Natural killer cell (primary cell): ENCODE measurements around the gene RABGAP1L. TPM values are rescaled to one million over a fixed set of nuclear protein-coding genes. Genes with fewer than 3 reads are reported as not detected.
"Not testable (repeated sequence)": the region's sequence is repeated elsewhere in the genome, so short reads cannot be mapped to it uniquely, and the experiment has no call there.

Experiments
- ATAC-seq, 3 donors: fragments of 150-1000 bp in 2 of 3; fragments of 200-7000 bp in 1 of 3; cut with Tn5 transposase; 1 replicate in 1 of 3; 2 replicates in 2 of 3; pipeline ENCODE4 v1.10.0; 2021; ENCODE audit warnings: mild to moderate bottlenecking in 2 of 3, moderate library complexity in 2 of 3
- DNase-seq, 2 donors: peaks; one replicate each; pipeline versions ENCODE4 v3.0.0 to v3.0.0-alpha.2; 2013 to 2021; ENCODE audit warnings: mixed read lengths in 1 of 2
- H3K27ac ChIP-seq: one replicate; pipeline ENCODE4 v1.5.1; 2013; ENCODE audit warnings: mild to moderate bottlenecking, low read length
- H3K27me3 ChIP-seq: one replicate; pipeline ENCODE4 v1.6.1; 2013; ENCODE audit warnings: low read length; ENCODE audit not compliant: control insufficient read depth, insufficient read depth
- H3K36me3 ChIP-seq: one replicate; pipeline ENCODE4 v1.6.1; 2013; ENCODE audit warnings: low read length; ENCODE audit not compliant: control insufficient read depth, insufficient read depth
- H3K4me1 ChIP-seq: one replicate; pipeline ENCODE4 v1.6.1; 2013; ENCODE audit warnings: low read length; ENCODE audit not compliant: control insufficient read depth, insufficient read depth
- H3K4me3 ChIP-seq: one replicate; pipeline ENCODE4 v1.5.1; 2013; ENCODE audit warnings: low read length
- H3K9me3 ChIP-seq: one replicate; pipeline ENCODE4 v1.6.1; 2013; ENCODE audit warnings: low read length; ENCODE audit not compliant: control insufficient read depth, insufficient read depth
- H3K27ac Mint-ChIP-seq, 2 donors: one replicate each; pipeline ENCODE4 v1.8.0; 2022; ENCODE audit warnings: mild to moderate bottlenecking in 2 of 2, mixed read lengths in 2 of 2, moderate library complexity in 1 of 2
- H3K27me3 Mint-ChIP-seq, 2 donors: one replicate each; pipeline ENCODE4 v1.8.0; 2022; ENCODE audit warnings: low read depth in 2 of 2, mixed read lengths in 2 of 2
- H3K36me3 Mint-ChIP-seq: one replicate; pipeline ENCODE4 v1.8.0; 2022; ENCODE audit warnings: mixed read lengths
- H3K4me1 Mint-ChIP-seq, 2 donors: one replicate each; pipeline ENCODE4 v1.8.0; 2022; ENCODE audit warnings: mixed read lengths in 2 of 2
- H3K4me3 Mint-ChIP-seq: one replicate; pipeline ENCODE4 v1.8.0; 2022; ENCODE audit warnings: mild to moderate bottlenecking, moderate library complexity, mixed read lengths
- H3K9me3 Mint-ChIP-seq, 2 donors: one replicate each; pipeline ENCODE4 v1.8.0; 2022; ENCODE audit warnings: mixed read lengths in 2 of 2
- CTCF ChIP-seq: fragments of 200-600 bp; IDR thresholded peaks from one replicate; pipeline ENCODE4 v1.8.0; 2022; ENCODE audit warnings: antibody characterized with exemption
- WGBS: methylation state at CpG from one replicate; pipeline ENCODE4 v1.1.7; 2013; ENCODE audit warnings: missing lambda C conversion rate; ENCODE audit not compliant: insufficient coverage; 5-methylcytosine and 5-hydroxymethylcytosine counted together
- intact Hi-C: fragments of 100-400 bp; cut with micrococcal nuclease; formaldehyde crosslinking; loops from one replicate; pipeline ENCODE4 v1.14.2; 2022
- total RNA-seq, 4 donors: library from RNA; stranded (reverse); fragments of 120-200 nt in 1 of 4; gene quantifications; one replicate each; pipeline versions ENCODE4 v1.2.3 to v1.2.4, GENCODE V29; 2013 to 2022

RABGAP1L gene
- total RNA-seq, 3 donors from 2014 or later (not counting 1 experiment from before 2014, with no cell fraction given): 145 to 168 (median 153) TPM

- Histone ChIP-seq H3K4me3 (no peak overlapping the region), H3K27me3 (no peaks in the 10 kb centered on the region), H3K36me3 (no peaks in the 10 kb centered on the region), H3K9me3 (no peaks in the 10 kb centered on the region), H3K4me1 (no peaks in the 10 kb centered on the region), H3K27ac (no peak overlapping the region)
- H3K9me3 Mint-ChIP-seq: no peaks in the 10 kb centered on the region
- no peak for DNase-seq
- TF ChIP-seq CTCF: no peak
- no CpG with 5 or more reads among the region's 2 CpGs for WGBS
- ATAC-seq: no peak
- intact Hi-C loops: no loop called here
- H3K36me3 Mint-ChIP-seq: no peaks in the 10 kb centered on the region
- H3K27ac Mint-ChIP-seq: no peak overlapping the region
- no peaks in the 10 kb centered on the region for H3K4me1 Mint-ChIP-seq
- no peaks in the 10 kb centered on the region for H3K27me3 Mint-ChIP-seq
- H3K4me3 Mint-ChIP-seq: no peak overlapping the region
Observed at GRCh38 chr1:174114106-174114505, 45.2 kb upstream of the RABGAP1L start.

- TF ChIP-seq CTCF: peak; percentile 79
- Mint-ChIP-seq H3K9me3 (no peaks in the 10 kb centered on the region), H3K27me3 (no peaks in the 10 kb centered on the region), H3K4me3 (no peak overlapping the region), H3K27ac (no peak overlapping the region), H3K4me1 (no peaks in the 10 kb centered on the region), H3K36me3 (no peaks in the 10 kb centered on the region)
- H3K4me3 ChIP-seq: no peak overlapping the region
- ATAC-seq: peak; percentile 67 to 74 (median 71)
- no peak overlapping the region for H3K27ac ChIP-seq
- intact Hi-C loops: no loop called here
- peak in 1 of 2 donors; percentile 64 for DNase-seq
- 91% methylated on average over 6 of the region's 6 CpGs for WGBS
- no peaks in the 10 kb centered on the region for H3K36me3 ChIP-seq
- no peaks in the 10 kb centered on the region for H3K4me1 ChIP-seq
- no peaks in the 10 kb centered on the region for H3K27me3 ChIP-seq
- no peaks in the 10 kb centered on the region for H3K9me3 ChIP-seq
Observed at GRCh38 chr1:174114788-174115448, 44.4 kb upstream of the RABGAP1L start.

- Mint-ChIP-seq H3K9me3 (no peaks in the 10 kb centered on the region), H3K27me3 (no peaks in the 10 kb centered on the region), H3K36me3 (no peaks in the 10 kb centered on the region), H3K4me1 (no peaks in the 10 kb centered on the region), H3K27ac (no peak overlapping the region), H3K4me3 (no peak overlapping the region)
- intact Hi-C loops: no loop called here
- Histone ChIP-seq H3K36me3 (no peaks in the 10 kb centered on the region), H3K4me3 (no peak overlapping the region), H3K27me3 (no peaks in the 10 kb centered on the region), H3K27ac (no peak overlapping the region), H3K9me3 (no peaks in the 10 kb centered on the region), H3K4me1 (no peaks in the 10 kb centered on the region)
- WGBS: 83% methylated on average over 1 of the region's 1 CpG
- ATAC-seq (no peak), DNase-seq (no peak)
- no peak for TF ChIP-seq CTCF
Observed at GRCh38 chr1:174116042-174116441, 43.3 kb upstream of the RABGAP1L start.

GRCh38 chr1:174118751-174119150 lies 40.6 kb upstream of the RABGAP1L start:
- H3K27ac Mint-ChIP-seq: no peak overlapping the region
- no peaks in the 10 kb centered on the region for H3K27me3 Mint-ChIP-seq
- DNase-seq (no peak), ATAC-seq (no peak)
- Histone ChIP-seq H3K36me3 (no peaks in the 10 kb centered on the region), H3K27me3 (no peaks in the 10 kb centered on the region), H3K4me1 (no peaks in the 10 kb centered on the region), H3K9me3 (no peaks in the 10 kb centered on the region), H3K4me3 (no peak overlapping the region), H3K27ac (no peak overlapping the region)
- H3K9me3 Mint-ChIP-seq: peaks cover 0 to 5% of the 10 kb centered on the region in 2 donors
- H3K36me3 Mint-ChIP-seq: peaks cover 1% of the 10 kb centered on the region
- no peaks in the 10 kb centered on the region for H3K4me1 Mint-ChIP-seq
- TF ChIP-seq CTCF: no peak
- H3K4me3 Mint-ChIP-seq: no peak overlapping the region
- intact Hi-C loops: no loop called here

GRCh38 chr1:174122318-174122717 lies 37.0 kb upstream of the RABGAP1L start:
- H3K4me3 ChIP-seq, H3K27me3 Mint-ChIP-seq, H3K36me3 ChIP-seq, H3K4me1 ChIP-seq, H3K27ac ChIP-seq, H3K27me3 ChIP-seq, H3K4me1 Mint-ChIP-seq, H3K4me3 Mint-ChIP-seq, H3K9me3 Mint-ChIP-seq, intact Hi-C loops, DNase-seq, H3K27ac Mint-ChIP-seq, ATAC-seq: not testable (repeated sequence)
- H3K9me3 ChIP-seq: peaks cover 13% of the 10 kb centered on the region
- peaks cover 18% of the 10 kb centered on the region for H3K36me3 Mint-ChIP-seq
- 100% methylated on average over 1 of the region's 1 CpG for WGBS
